ENCODE results near the gene CD9.

- TF ChIP-seq POLR2A (IDR thresholded peaks at IDR 0.05) (no peak), EP300 (IDR thresholded peaks at IDR 0.05) (no peak), POLR2AphosphoS5 (IDR thresholded peaks at IDR 0.05) (no peak)
- TF ChIP-seq, protein P1, sequence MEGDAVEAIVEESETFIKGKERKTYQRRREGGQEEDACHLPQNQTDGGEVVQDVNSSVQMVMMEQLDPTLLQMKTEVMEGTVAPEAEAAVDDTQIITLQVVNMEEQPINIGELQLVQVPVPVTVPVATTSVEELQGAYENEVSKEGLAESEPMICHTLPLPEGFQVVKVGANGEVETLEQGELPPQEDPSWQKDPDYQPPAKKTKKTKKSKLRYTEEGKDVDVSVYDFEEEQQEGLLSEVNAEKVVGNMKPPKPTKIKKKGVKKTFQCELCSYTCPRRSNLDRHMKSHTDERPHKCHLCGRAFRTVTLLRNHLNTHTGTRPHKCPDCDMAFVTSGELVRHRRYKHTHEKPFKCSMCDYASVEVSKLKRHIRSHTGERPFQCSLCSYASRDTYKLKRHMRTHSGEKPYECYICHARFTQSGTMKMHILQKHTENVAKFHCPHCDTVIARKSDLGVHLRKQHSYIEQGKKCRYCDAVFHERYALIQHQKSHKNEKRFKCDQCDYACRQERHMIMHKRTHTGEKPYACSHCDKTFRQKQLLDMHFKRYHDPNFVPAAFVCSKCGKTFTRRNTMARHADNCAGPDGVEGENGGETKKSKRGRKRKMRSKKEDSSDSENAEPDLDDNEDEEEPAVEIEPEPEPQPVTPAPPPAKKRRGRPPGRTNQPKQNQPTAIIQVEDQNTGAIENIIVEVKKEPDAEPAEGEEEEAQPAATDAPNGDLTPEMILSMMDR (IDR thresholded peaks at IDR 0.05), result no peak
Observed at GRCh38 chr12:6237830-6238229, 37.6 kb downstream of the CD9 start.
